Activated CD8-positive, alpha-beta memory T cell treated with anti-CD3 and anti-CD28 coated beads, Interleukin-2, amount 50 U/mL, for 24 hours (primary cell): ENCODE measurements around the gene EPO.
"Not testable (repeated sequence)": the region's sequence is repeated elsewhere in the genome, so short reads cannot be mapped to it uniquely, and the experiment has no call there.

ENCODE experiments used
- DNase-seq: peaks from one replicate; pipeline ENCODE4 v3.0.0-alpha.2; 2020; ENCODE audit errors: extremely low read depth

The EPO gene

GRCh38 chr7:100705320-100705752 is 14.9 kb upstream of the EPO start:
- DNase-seq = peak; percentile 51

GRCh38 chr7:100705753-100706671 is 14.3 kb upstream of the EPO start, which contains the start of gene POP7:
POP7 (plus strand) TSS chr7:100706121; CDS start chr7:100706831, 710 bp downstream.
- DNase-seq = peak; percentile 97

GRCh38 chr7:100706672-100707311 is 13.5 kb upstream of the EPO start:
- DNase-seq = no peak

- no peak for DNase-seq
Observed at GRCh38 chr7:100708395-100708794, 11.9 kb upstream of the EPO start.

GRCh38 chr7:100710452-100710851 is 9.8 kb upstream of the EPO start:
- no peak for DNase-seq

- DNase-seq = no peak
Observed at GRCh38 chr7:100711369-100711768, 8.9 kb upstream of the EPO start.

GRCh38 chr7:100714725-100715124 is 5.5 kb upstream of the EPO start:
- no peak for DNase-seq

- not testable (repeated sequence) for DNase-seq
Observed at GRCh38 chr7:100717073-100717472, 3.2 kb upstream of the EPO start.

GRCh38 chr7:100719523-100720278 is 567 bp upstream of the EPO start:
- no peak for DNase-seq

- DNase-seq = no peak
Observed at GRCh38 chr7:100720671-100721504, 620 bp downstream of the EPO start.

GRCh38 chr7:100721505-100721812 is 1.2 kb downstream of the EPO start:
- no peak for DNase-seq

GRCh38 chr7:100722480-100723212 is 2.4 kb downstream of the EPO start:
- no peak for DNase-seq

GRCh38 chr7:100723732-100724275 is 3.5 kb downstream of the EPO start:
- DNase-seq = no peak

- DNase-seq = not testable (repeated sequence)
Observed at GRCh38 chr7:100724364-100724763, 4.1 kb downstream of the EPO start.

- DNase-seq = no peak
Observed at GRCh38 chr7:100726996-100727761, 6.9 kb downstream of the EPO start.

- no peak for DNase-seq
Observed at GRCh38 chr7:100728196-100728595, 7.9 kb downstream of the EPO start.

- DNase-seq = no peak
Observed at GRCh38 chr7:100730136-100730800, 10.0 kb downstream of the EPO start.

- DNase-seq = no peak
Observed at GRCh38 chr7:100731937-100732636, 11.8 kb downstream of the EPO start.

GRCh38 chr7:100735730-100736129 is 15.5 kb downstream of the EPO start:
- DNase-seq = no peak
